ENCODE measurements around the gene MCTP2.
A peak's percentile ranks its signal among the peaks of the same experiment; 100 is the strongest.

Gene MCTP2

GRCh38 chr15:94372821-94373220 is 141.5 kb downstream of the MCTP2 start:
- Mint-ChIP-seq H3K4me1 (ENCODE audit: low read depth) (no peaks in the 10 kb centered on the region), H3K27ac (no peak overlapping the region), H3K36me3 (ENCODE audit: low read depth) (peaks cover 39% of the 10 kb centered on the region), H3K9me3 (no peaks in the 10 kb centered on the region), H3K4me3 (no peak overlapping the region), H3K27me3 (ENCODE audit: low read depth) (no peaks in the 10 kb centered on the region)
- DNase-seq (ENCODE audit: low spot score), result no peak

- peaks cover 25% of the 10 kb centered on the region for H3K36me3 Mint-ChIP-seq (ENCODE audit: low read depth)
- no peaks in the 10 kb centered on the region for H3K9me3 Mint-ChIP-seq
- no peak for DNase-seq (ENCODE audit: low spot score)
- no peak overlapping the region for H3K4me3 Mint-ChIP-seq
- no peak overlapping the region for H3K27ac Mint-ChIP-seq
- H3K27me3 Mint-ChIP-seq (ENCODE audit: low read depth), result no peaks in the 10 kb centered on the region
- H3K4me1 Mint-ChIP-seq (ENCODE audit: low read depth), result no peaks in the 10 kb centered on the region
These were observed 144.6 kb downstream of the MCTP2 start for GRCh38 chr15:94375997-94376396.

- Mint-ChIP-seq H3K27me3 (ENCODE audit: low read depth) (no peaks in the 10 kb centered on the region), H3K27ac (no peak overlapping the region), H3K36me3 (ENCODE audit: low read depth) (peaks cover 19% of the 10 kb centered on the region), H3K4me1 (ENCODE audit: low read depth) (no peaks in the 10 kb centered on the region), H3K9me3 (no peaks in the 10 kb centered on the region), H3K4me3 (no peak overlapping the region)
- no peak for DNase-seq (ENCODE audit: low spot score)
These were observed 148.6 kb downstream of the MCTP2 start for GRCh38 chr15:94379986-94380385.

GRCh38 chr15:94380798-94381197 is 149.4 kb downstream of the MCTP2 start:
- H3K36me3 Mint-ChIP-seq (ENCODE audit: low read depth), result peaks cover 20% of the 10 kb centered on the region

GRCh38 chr15:94381384-94381783 is 150.0 kb downstream of the MCTP2 start:
- no peaks in the 10 kb centered on the region for H3K9me3 Mint-ChIP-seq
- H3K36me3 Mint-ChIP-seq (ENCODE audit: low read depth), result peaks cover 24% of the 10 kb centered on the region
- H3K27me3 Mint-ChIP-seq (ENCODE audit: low read depth), result no peaks in the 10 kb centered on the region
- no peak for DNase-seq (ENCODE audit: low spot score)
- H3K4me3 Mint-ChIP-seq, result no peak overlapping the region
- H3K4me1 Mint-ChIP-seq (ENCODE audit: low read depth), result no peaks in the 10 kb centered on the region
- no peak overlapping the region for H3K27ac Mint-ChIP-seq

More at GRCh38 chr15:94380798-94381197, 149.4 kb downstream of the MCTP2 start:
- Mint-ChIP-seq H3K4me1 (ENCODE audit: low read depth) (no peaks in the 10 kb centered on the region), H3K27ac (no peak overlapping the region), H3K9me3 (no peaks in the 10 kb centered on the region), H3K4me3 (no peak overlapping the region), H3K27me3 (ENCODE audit: low read depth) (no peaks in the 10 kb centered on the region)
- DNase-seq (ENCODE audit: low spot score), result no peak

GRCh38 chr15:94383041-94383440 is 151.7 kb downstream of the MCTP2 start:
- Mint-ChIP-seq H3K9me3 (no peaks in the 10 kb centered on the region), H3K27ac (no peak overlapping the region), H3K27me3 (ENCODE audit: low read depth) (no peaks in the 10 kb centered on the region), H3K4me1 (ENCODE audit: low read depth) (peaks cover 13% of the 10 kb centered on the region), H3K36me3 (ENCODE audit: low read depth) (peaks cover 25% of the 10 kb centered on the region), H3K4me3 (no peak overlapping the region)
- DNase-seq (ENCODE audit: low spot score), result no peak

- Mint-ChIP-seq H3K27ac (no peak overlapping the region), H3K27me3 (ENCODE audit: low read depth) (no peaks in the 10 kb centered on the region), H3K4me3 (no peak overlapping the region), H3K4me1 (ENCODE audit: low read depth) (peaks cover 15% of the 10 kb centered on the region), H3K9me3 (no peaks in the 10 kb centered on the region), H3K36me3 (ENCODE audit: low read depth) (peaks cover 25% of the 10 kb centered on the region)
- DNase-seq (ENCODE audit: low spot score), result no peak
These were observed 152.3 kb downstream of the MCTP2 start for GRCh38 chr15:94383706-94384105.

GRCh38 chr15:94385441-94385840 is 154.1 kb downstream of the MCTP2 start:
- H3K27ac Mint-ChIP-seq, result no peak overlapping the region
- no peaks in the 10 kb centered on the region for H3K9me3 Mint-ChIP-seq
- no peak for DNase-seq (ENCODE audit: low spot score)
- no peaks in the 10 kb centered on the region for H3K27me3 Mint-ChIP-seq (ENCODE audit: low read depth)
- peaks cover 23% of the 10 kb centered on the region for H3K4me1 Mint-ChIP-seq (ENCODE audit: low read depth)
- H3K36me3 Mint-ChIP-seq (ENCODE audit: low read depth), result peaks cover 31% of the 10 kb centered on the region
- no peak overlapping the region for H3K4me3 Mint-ChIP-seq

GRCh38 chr15:94386351-94386750 is 155.0 kb downstream of the MCTP2 start:
- H3K36me3 Mint-ChIP-seq (ENCODE audit: low read depth), result peaks cover 32% of the 10 kb centered on the region
- no peak for DNase-seq (ENCODE audit: low spot score)
- no peak overlapping the region for H3K4me3 Mint-ChIP-seq
- H3K27ac Mint-ChIP-seq, result no peak overlapping the region
- H3K27me3 Mint-ChIP-seq (ENCODE audit: low read depth), result no peaks in the 10 kb centered on the region
- peaks cover 23% of the 10 kb centered on the region for H3K4me1 Mint-ChIP-seq (ENCODE audit: low read depth)
- no peaks in the 10 kb centered on the region for H3K9me3 Mint-ChIP-seq

- no peak for DNase-seq (ENCODE audit: low spot score)
- Mint-ChIP-seq H3K9me3 (no peaks in the 10 kb centered on the region), H3K4me1 (ENCODE audit: low read depth) (peaks cover 23% of the 10 kb centered on the region), H3K36me3 (ENCODE audit: low read depth) (peaks cover 37% of the 10 kb centered on the region), H3K27me3 (ENCODE audit: low read depth) (no peaks in the 10 kb centered on the region), H3K27ac (peak overlapping the region; percentile 74), H3K4me3 (peak overlapping the region; percentile 44)
These were observed 156.1 kb downstream of the MCTP2 start for GRCh38 chr15:94387442-94387841.

GRCh38 chr15:94387849-94388441 is 156.6 kb downstream of the MCTP2 start:
- Mint-ChIP-seq H3K4me3 (peak overlapping the region; percentile 44), H3K27ac (peak overlapping the region; percentile 74), H3K27me3 (ENCODE audit: low read depth) (no peaks in the 10 kb centered on the region), H3K36me3 (ENCODE audit: low read depth) (peaks cover 35% of the 10 kb centered on the region), H3K9me3 (no peaks in the 10 kb centered on the region), H3K4me1 (ENCODE audit: low read depth) (peaks cover 23% of the 10 kb centered on the region)
- DNase-seq (ENCODE audit: low spot score), result peak; percentile 19

GRCh38 chr15:94395640-94396039 is 164.3 kb downstream of the MCTP2 start:
- Mint-ChIP-seq H3K4me3 (no peak overlapping the region), H3K9me3 (no peaks in the 10 kb centered on the region), H3K27ac (no peak overlapping the region), H3K36me3 (ENCODE audit: low read depth) (peaks cover 14% of the 10 kb centered on the region), H3K4me1 (ENCODE audit: low read depth) (no peaks in the 10 kb centered on the region), H3K27me3 (ENCODE audit: low read depth) (no peaks in the 10 kb centered on the region)
- DNase-seq (ENCODE audit: low spot score), result no peak

- Mint-ChIP-seq H3K36me3 (ENCODE audit: low read depth) (peaks cover 9% of the 10 kb centered on the region), H3K27me3 (ENCODE audit: low read depth) (no peaks in the 10 kb centered on the region), H3K4me3 (no peak overlapping the region), H3K9me3 (no peaks in the 10 kb centered on the region), H3K4me1 (ENCODE audit: low read depth) (no peaks in the 10 kb centered on the region), H3K27ac (no peak overlapping the region)
- DNase-seq (ENCODE audit: low spot score), result no peak
These were observed 166.0 kb downstream of the MCTP2 start for GRCh38 chr15:94397337-94397736.

- no peaks in the 10 kb centered on the region for H3K9me3 Mint-ChIP-seq
- no peak for DNase-seq (ENCODE audit: low spot score)
- no peaks in the 10 kb centered on the region for H3K4me1 Mint-ChIP-seq (ENCODE audit: low read depth)
- no peaks in the 10 kb centered on the region for H3K27me3 Mint-ChIP-seq (ENCODE audit: low read depth)
- no peak overlapping the region for H3K4me3 Mint-ChIP-seq
- peaks cover 14% of the 10 kb centered on the region for H3K36me3 Mint-ChIP-seq (ENCODE audit: low read depth)
- H3K27ac Mint-ChIP-seq, result no peak overlapping the region
These were observed 166.6 kb downstream of the MCTP2 start for GRCh38 chr15:94398001-94398400.
